GM12891 (cell line): Measurements from ENCODE around the gene PYGM.

Source experiments
- DNase-seq: peaks from one replicate; pipeline ENCODE4 v3.0.0; 2011; ENCODE audit warnings: low spot score; ENCODE audit not compliant: insufficient read length
- FAIRE-seq: peaks from 2 replicates; lab custom pipeline; 2011; peaks lifted over from hg19 to GRCh38; lab: Jason Lieb, UNC
- PAX5 ChIP-seq: IDR thresholded peaks from 2 replicates; pipeline ENCODE4 v1.6.1; 2011; ENCODE audit warnings: low read length, moderate library complexity, mild to moderate bottlenecking; ENCODE audit not compliant: insufficient read depth, severe bottlenecking
- POLR2A ChIP-seq: IDR thresholded peaks from 2 replicates; pipeline ENCODE4 v1.6.1; 2011; ENCODE audit warnings: low read depth, low read length, control low read depth
- POLR2AphosphoS5 ChIP-seq: IDR thresholded peaks from 2 replicates; pipeline ENCODE4 v1.6.1; 2011; ENCODE audit warnings: low read depth, low read length, control low read depth
- POU2F2 ChIP-seq: IDR thresholded peaks from 2 replicates; pipeline ENCODE4 v1.6.1; 2011; ENCODE audit warnings: low read depth, mild to moderate bottlenecking, control low read depth, low read length, moderate library complexity
- SPI1 ChIP-seq: IDR thresholded peaks from 2 replicates; pipeline ENCODE4 v1.6.1; 2011; ENCODE audit warnings: low read depth, low read length, control low read depth
- TAF1 ChIP-seq: IDR thresholded peaks from 2 replicates; pipeline ENCODE4 v1.6.1; 2011; ENCODE audit warnings: low read depth, low read length, control low read depth

The PYGM gene

GRCh38 chr11:64790205-64791095 is 30.7 kb upstream of the PYGM start:
- DNase-seq, result no peak
- FAIRE-seq, result no peak
- no peak for TF ChIP-seq PAX5
- no peak for TF ChIP-seq POU2F2
- TF ChIP-seq TAF1, result no peak
- TF ChIP-seq SPI1, result no peak
- TF ChIP-seq POLR2A, result no peak
- no peak for TF ChIP-seq POLR2AphosphoS5

DNA sequence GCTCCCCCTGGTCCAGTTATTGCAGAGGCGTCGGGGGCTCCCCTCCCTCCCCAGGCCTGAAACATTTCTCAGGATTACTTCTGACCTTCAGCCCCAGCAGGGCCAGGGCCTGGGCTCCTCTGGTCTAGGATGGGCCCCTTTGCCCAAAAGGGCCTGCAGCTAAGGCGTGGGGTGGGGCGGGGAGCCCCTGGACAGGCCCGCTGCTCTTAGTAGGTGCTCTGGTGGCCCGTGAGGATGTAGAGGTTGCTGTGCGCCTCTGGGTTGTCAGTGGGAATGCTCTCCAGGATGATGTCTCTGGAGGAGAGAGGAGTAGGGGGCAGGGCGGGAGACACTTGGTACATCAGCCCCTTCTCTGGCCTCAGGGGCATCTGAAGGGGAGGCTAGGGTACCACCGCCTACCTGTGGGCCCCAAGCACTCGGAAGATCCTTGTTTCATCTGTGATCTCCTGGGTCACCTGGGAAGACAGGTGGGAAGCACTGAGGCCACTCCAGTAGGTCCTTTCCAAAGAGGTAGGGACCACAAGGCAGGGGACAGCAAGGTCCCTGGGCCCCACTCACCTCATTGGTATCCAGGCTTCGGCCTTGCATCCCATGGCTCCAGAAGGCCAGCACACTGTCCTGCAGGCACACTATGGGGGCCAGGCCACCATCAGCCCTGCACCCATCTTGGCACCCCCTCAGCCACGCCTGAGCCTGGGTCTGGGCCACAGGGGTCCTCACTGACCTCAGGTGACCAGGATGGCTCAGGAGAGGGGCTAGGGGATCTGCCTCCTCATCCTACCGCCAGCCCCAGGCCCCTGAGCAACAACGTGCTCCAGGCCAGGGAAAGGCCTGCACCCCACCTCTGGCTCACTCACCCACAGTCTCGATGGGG is 29.8 kb upstream of the PYGM start:
- no peak for DNase-seq
- TF ChIP-seq POLR2AphosphoS5 (no peak), TAF1 (no peak), POU2F2 (no peak), POLR2A (no peak), PAX5 (no peak), SPI1 (no peak)
- FAIRE-seq, result no peak

DNA sequence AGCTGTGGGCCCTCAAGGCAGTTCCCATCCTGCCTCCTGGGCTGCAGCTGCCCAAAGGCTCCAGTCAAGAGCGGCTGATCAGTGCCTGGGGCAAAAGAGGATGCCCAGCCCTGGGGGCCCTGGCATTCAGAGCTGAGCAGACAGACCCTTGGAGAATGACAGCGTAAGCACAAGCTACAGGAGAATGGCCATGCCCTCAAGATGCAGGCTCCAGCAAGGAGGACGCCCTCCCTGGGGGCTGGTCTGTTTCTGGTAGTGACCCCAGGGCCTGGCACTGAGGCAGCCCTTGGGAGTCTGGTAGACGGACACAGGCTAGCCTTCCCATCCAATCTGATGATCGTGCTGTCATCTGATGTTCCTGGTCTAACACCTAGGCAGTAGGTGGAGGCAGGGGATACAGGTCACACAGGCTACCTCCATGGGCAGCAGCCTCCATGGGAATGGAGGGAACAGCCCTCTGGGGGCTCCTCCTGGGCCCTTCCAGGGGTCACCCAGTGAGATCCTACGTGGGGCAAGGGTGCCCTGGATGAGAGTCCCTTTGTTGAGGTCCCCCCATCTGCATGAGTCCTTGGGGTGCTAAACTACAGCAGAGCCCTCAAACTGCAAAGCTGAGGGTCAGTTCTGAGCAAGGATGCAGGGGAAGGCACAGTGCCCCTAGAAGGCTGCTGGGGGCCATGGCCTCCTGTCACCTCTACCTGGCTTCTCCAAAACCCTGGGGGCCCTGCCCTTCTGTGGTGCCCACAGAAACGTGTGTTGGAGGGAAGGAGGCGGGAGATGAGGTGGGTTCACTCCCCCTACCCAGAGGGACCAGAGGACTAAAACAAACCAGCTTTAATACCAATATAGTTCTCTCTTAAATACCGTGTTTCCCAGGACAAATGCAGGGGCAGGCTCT is 28.8 kb upstream of the PYGM start:
- TF ChIP-seq PAX5, result no peak
- TF ChIP-seq TAF1, result no peak
- no peak for TF ChIP-seq POU2F2
- TF ChIP-seq POLR2A, result no peak
- no peak for TF ChIP-seq POLR2AphosphoS5
- no peak for TF ChIP-seq SPI1
- FAIRE-seq (no peak), DNase-seq (no peak)

GRCh38 chr11:64787526-64788320 is 27.9 kb upstream of the PYGM start:
- DNase-seq (peak; percentile 74), FAIRE-seq (peak; percentile 65)

DNA sequence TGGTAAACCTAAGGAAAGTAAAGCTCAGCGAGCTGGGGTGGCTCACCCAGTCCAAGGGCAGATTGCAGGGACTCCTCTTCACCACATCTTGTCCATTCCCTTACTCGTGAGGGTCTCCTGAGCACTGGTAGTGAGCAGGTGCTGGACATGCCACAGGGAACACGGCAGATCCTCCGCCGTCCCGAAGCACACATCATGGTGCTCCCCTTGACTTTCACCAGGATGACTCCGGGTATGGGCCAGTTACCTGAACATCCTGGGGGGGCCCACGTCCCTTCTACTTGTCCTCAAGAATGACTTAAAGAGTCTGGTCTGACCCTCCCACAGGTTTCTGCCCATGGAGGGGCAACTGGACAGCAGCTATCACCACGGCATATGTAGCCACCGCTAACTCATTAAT is 26.5 kb upstream of the PYGM start:
- TF ChIP-seq POU2F2, result no peak
- no peak for TF ChIP-seq POLR2AphosphoS5
- no peak for TF ChIP-seq PAX5
- TF ChIP-seq TAF1, result no peak
- TF ChIP-seq SPI1, result no peak
- no peak for TF ChIP-seq POLR2A
- FAIRE-seq (no peak), DNase-seq (no peak)

More at GRCh38 chr11:64787526-64788320, 27.9 kb upstream of the PYGM start:
- TF ChIP-seq PAX5, result no peak
- no peak for TF ChIP-seq POLR2AphosphoS5
- no peak for TF ChIP-seq POU2F2
- no peak for TF ChIP-seq SPI1
- no peak for TF ChIP-seq TAF1
- TF ChIP-seq POLR2A, result no peak

DNA sequence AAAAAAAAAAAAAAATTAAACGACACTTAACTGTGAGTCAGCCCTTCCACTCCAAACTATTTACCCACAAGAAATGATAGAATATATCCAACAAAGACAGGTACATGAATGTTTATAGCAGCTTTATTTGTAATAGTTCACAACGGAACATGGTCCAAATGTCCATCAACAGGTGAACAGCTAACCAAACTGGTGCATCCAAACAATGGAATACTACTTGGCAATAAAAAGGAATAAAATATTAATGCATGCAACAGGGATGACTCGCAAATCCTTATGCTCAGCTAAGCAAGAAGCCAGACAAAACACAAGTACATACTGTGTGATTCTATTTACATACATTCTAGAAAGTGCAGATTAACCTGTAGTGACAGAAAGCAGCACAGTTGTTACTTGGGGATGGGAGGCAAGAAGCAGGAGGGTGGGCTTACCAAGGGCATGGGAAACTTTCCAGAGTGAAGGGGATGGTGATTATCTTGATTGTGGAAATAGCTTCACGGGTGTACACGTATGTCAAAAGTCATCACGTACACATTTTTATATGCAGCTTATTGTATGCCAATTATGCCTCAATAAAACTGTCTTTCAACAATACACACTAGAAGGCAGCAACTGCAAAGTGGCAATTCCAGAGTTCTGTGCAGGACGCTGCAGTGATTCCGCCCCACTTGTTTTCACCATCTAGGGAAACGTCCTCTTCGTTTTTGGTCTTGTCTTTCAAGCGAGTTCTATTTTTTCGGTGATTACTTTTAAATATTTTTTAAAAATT is 25.2 kb upstream of the PYGM start:
- DNase-seq (no peak), FAIRE-seq (peak; percentile 5)
- TF ChIP-seq POLR2AphosphoS5 (no peak), PAX5 (no peak), POU2F2 (no peak), POLR2A (no peak), TAF1 (no peak)

- DNase-seq, result peak; percentile 84
- peak; percentile 98 for FAIRE-seq
- TF ChIP-seq POLR2AphosphoS5, result peak; percentile 88
- no peak for TF ChIP-seq PAX5
- peak; percentile 90 for TF ChIP-seq SPI1
- peak; percentile 92 for TF ChIP-seq POLR2A
- no peak for TF ChIP-seq POU2F2
- peak; percentile 86 for TF ChIP-seq TAF1
Measured at GRCh38 chr11:64778473-64779298, 18.9 kb upstream of the PYGM start, which contains the start of gene SF1. Gene SF1, minus strand, starts transcription at chr11:64778542. Its CDS starts 150 bp downstream, at chr11:64778392.
